ENCODE measurements around the gene ACBD3.
"Not testable (repeated sequence)": the region's sequence is repeated elsewhere in the genome, so short reads cannot be mapped to it uniquely, and the experiment has no call there.

Gene ACBD3

GRCh38 chr1:226186124-226187018, at the start of gene ACBD3:
Gene ACBD3, minus strand, starts transcription at chr1:226186741. Its CDS starts 66 bp downstream, at chr1:226186675.
- peak; percentile 34 for DNase-seq

GRCh38 chr1:226233806-226234205, 47.3 kb upstream of the ACBD3 start:
- no peak for DNase-seq

GRCh38 chr1:226233293-226233692, 46.8 kb upstream of the ACBD3 start:
- DNase-seq = no peak

GRCh38 chr1:226226601-226227000, 40.1 kb upstream of the ACBD3 start:
- DNase-seq = no peak

- DNase-seq = no peak
These were observed 37.3 kb upstream of the ACBD3 start for GRCh38 chr1:226223786-226224244.

GRCh38 chr1:226223157-226223785, 36.7 kb upstream of the ACBD3 start, which contains the start of gene MIXL1:
Gene MIXL1, plus strand, starts transcription at chr1:226223664. Its CDS starts 18 bp downstream, at chr1:226223682.
- no peak for DNase-seq

GRCh38 chr1:226222686-226223085, 36.1 kb upstream of the ACBD3 start:
- no peak for DNase-seq

- no peak for DNase-seq
These were observed 34.1 kb upstream of the ACBD3 start for GRCh38 chr1:226220473-226221189.

GRCh38 chr1:226217273-226217672, 30.7 kb upstream of the ACBD3 start:
- no peak for DNase-seq

GRCh38 chr1:226216056-226216455, 29.5 kb upstream of the ACBD3 start:
- DNase-seq = no peak

GRCh38 chr1:226215239-226215638, 28.7 kb upstream of the ACBD3 start:
- no peak for DNase-seq

GRCh38 chr1:226212545-226212944, 26.0 kb upstream of the ACBD3 start:
- DNase-seq = no peak

GRCh38 chr1:226211181-226211821, 24.8 kb upstream of the ACBD3 start:
- no peak for DNase-seq

- DNase-seq = no peak
These were observed 24.1 kb upstream of the ACBD3 start for GRCh38 chr1:226210571-226211176.

- DNase-seq = no peak
These were observed 22.9 kb upstream of the ACBD3 start for GRCh38 chr1:226209307-226210059.

GRCh38 chr1:226207048-226207447, 20.5 kb upstream of the ACBD3 start:
- no peak for DNase-seq

GRCh38 chr1:226204198-226204597, 17.7 kb upstream of the ACBD3 start:
- no peak for DNase-seq

- no peak for DNase-seq
These were observed 17.1 kb upstream of the ACBD3 start for GRCh38 chr1:226203655-226204054.

- no peak for DNase-seq
These were observed 16.7 kb upstream of the ACBD3 start for GRCh38 chr1:226203240-226203639.

GRCh38 chr1:226202666-226203065, 16.1 kb upstream of the ACBD3 start:
- not testable (repeated sequence) for DNase-seq

GRCh38 chr1:226202246-226202645, 15.7 kb upstream of the ACBD3 start:
- DNase-seq = no peak
